Activated T-helper 1 cell treated with Interleukin-2 at 50 U/mL for 16 hours (primary cell): ENCODE measurements around the gene RIMS1.

Experiments
- DNase-seq: peaks from one replicate; pipeline ENCODE4 v3.0.0-alpha.2; 2020; ENCODE audit warnings: low read depth

RIMS1 gene

DNA sequence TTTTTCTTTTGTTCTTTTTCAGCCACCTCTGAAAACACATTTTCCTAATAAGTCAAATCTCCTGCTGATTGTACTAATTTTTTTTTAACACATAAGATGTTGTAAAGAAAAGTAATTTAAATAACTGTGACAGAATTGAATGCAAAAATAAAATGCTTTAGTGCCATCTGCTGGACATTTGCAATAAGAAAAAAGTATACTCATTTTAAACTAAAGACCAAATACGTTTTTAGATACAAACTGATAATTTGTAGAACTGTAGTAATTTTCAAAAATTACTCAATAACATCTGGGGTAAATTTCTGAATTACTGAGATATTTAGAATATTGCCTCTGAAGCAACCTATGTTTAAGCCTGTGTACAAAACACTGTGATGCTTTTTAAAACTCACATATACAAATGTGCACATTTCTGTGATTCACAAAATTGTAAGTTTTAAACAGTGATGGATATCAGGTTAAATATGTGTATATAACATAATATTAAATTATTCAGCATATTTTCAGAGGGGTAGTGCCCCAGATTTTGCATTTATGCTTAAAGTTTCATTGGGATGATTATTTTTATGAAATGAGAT is 198.7 kb downstream of the RIMS1 start:
- DNase-seq, result no peak

DNA sequence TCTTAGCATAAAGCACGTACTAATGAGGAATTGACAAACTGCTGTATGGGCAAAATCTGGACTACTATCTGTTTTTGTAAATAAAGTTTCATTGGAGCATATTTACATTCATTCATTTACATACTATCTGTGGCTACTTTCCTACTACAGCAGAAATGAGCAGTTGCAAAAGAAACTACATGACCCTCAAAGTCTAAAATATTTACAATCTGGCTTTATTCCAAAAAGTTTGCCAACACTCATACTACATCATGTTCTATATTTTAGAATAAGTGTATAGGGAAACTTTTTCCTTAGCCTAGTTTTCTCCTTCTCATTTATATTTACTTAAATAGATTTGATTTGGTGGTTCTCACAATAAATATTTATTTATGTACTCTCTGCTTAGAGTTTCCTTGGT is 208.2 kb downstream of the RIMS1 start:
- DNase-seq, result no peak

DNA sequence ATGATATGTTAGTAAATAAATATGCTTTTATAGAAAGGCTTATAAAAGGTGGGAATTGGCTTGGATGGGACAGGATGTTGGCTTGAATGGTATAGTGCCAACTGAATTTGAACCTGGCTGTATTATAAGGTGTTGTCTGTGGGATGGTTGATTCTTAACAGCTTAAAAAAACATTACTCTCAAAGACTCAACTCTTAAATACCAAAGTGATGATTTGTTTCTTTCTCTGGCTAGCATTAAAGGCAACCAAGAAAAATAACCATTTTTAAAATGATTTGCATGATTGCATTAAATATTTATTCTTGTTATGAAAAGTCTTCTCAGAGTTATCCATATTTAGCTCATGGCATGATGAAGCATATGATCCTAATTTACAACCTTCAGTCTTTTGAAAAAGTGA is 216.2 kb downstream of the RIMS1 start:
- DNase-seq, result no peak

DNA sequence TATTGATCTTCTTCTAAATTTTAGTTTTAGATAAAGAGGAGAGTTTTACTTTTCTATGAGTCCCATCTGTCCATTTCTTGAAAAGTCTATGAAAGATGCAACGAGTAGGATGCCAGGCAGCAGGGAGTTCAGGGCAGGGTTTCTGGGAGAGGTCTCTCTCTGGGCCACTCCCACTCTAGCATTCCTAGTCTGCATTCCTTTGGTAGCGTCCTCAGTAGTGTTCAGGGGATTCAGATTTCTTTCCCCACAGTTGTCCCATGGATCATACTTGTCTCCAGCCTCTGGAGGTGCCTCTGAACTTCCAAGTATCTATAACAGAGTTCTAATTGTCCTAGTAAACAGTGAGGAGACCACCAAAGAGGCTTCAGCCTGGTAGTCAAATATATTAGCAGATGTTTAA is 225.3 kb downstream of the RIMS1 start:
- DNase-seq, result no peak

DNA sequence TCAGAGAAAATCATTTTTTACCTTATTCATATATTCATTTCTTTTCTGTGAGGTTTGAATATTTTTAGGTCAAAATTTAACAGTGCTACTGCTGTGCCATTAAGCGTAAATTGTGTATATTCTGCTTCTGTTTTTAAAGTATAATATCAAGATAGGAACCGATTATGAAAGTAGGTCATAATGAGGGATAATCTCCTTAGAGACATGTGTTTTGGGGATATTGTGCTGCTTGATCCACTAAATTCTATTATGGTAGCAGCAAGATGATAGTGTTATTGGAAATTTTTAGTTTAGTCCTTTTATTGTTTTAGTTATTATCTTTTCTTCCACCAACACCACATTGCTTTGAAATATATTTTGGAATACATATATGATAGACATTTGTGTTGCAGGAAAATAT is 244.0 kb downstream of the RIMS1 start:
- DNase-seq, result no peak

DNA sequence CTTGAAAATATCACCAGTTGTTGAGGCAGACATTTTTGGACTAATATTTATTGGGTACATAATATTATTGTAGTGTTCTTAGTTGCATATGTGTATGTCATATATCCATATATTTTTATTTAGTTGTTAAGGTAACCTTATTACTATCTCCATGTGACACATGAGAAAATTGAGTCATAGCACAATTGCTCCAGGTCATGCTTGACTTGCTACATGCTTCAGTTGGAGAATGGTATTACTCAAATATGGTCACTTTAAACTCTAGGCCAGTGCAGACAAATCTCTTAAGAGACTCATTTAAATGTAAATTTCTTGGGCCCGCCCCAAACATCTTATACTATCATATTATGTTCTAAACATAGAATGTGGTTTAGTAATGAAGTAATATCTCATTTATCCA is 246.1 kb downstream of the RIMS1 start:
- no peak for DNase-seq

DNA sequence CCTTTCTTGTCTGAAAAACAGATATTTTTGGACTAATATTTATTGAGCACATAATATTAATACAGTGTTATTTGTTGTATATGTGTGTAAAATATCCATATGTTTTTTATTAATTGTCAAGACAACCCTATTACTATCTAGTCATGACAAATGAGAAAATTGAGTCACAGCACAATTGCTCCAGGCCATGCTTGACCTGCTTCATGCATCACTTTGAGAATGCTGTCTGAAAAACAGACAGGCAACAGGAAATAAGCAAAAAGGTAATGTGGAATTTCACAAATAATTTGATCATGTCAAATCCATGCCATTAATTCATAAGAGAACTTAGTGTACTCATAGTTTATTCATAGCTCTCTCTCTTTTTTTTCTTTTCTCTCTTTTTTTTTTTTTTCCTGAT is 246.5 kb downstream of the RIMS1 start:
- DNase-seq, result no peak

DNA sequence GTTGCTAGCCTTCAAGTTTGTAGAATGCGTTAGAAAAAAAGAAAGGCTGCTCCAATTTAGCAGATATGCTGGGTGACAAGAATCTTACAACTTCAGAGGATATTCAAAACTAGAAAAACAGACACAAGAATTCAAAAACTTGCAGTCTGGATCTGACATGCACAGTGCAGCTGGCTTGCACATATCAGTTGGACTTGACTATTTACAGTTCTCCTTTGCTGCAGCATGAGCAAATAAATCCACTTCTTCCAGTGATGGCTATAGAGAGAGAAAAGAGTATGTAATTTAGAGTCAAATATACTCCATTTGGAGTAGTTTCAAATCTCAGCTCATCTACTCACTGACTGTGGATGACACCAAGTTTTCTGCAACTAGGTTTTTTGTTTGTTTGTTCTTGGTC is 247.0 kb downstream of the RIMS1 start:
- no peak for DNase-seq

DNA sequence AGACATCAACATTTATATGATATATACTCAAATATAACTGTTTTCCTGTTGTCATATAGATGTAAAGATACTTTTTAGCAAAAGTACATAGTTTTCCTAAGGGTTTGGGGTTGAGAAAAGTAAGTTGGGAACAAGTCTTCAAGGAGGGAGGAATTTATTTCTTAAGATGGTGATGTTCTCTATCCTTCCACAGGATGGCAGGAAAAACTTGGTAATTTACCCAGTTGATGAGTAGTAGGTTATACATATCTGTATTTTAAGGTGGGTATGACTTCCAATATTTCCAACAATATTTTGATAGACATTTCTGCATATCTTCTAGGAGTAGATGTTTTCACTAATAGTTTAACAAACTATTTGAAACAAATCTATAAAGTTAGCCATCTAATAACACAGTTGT is 254.4 kb downstream of the RIMS1 start:
- DNase-seq, result no peak

DNA sequence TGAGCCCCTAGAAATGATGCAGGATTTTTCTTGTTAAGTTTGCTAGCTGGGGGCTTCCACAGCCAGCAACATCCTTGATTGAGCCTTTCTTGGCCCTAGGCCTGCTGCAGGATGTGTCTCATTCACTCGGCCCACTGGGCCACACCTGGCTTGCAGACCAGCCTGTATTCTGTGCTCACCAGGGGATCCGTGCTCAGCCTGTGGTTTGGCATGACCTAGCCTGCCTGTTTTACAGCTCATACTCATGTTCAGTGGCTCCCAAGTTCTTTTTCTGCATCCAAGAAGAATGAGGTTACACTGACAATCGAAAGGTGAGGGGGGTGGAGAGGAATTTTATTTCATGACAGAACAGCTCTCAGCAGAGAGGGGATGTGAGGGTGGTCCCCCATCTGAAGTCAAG is 263.4 kb downstream of the RIMS1 start:
- no peak for DNase-seq

DNA sequence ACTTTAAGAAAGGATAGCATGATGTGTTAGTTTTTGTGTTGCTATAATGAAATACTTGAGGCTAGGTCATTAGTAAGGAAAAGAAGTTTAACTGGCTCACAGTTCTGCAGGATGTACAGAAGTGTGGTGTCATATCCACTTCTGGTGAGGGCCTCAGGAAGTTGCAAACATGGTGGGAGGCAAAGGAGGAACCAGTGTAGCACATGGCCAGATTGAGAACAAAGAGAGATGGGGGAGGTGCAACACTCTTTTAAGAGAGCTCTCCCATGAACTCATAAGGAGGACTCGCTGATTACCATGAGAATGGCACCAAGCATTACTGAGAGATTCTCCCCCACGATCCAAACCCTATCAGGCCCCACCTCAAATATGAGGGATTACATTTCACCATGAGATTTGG is 265.4 kb downstream of the RIMS1 start:
- no peak for DNase-seq

DNA sequence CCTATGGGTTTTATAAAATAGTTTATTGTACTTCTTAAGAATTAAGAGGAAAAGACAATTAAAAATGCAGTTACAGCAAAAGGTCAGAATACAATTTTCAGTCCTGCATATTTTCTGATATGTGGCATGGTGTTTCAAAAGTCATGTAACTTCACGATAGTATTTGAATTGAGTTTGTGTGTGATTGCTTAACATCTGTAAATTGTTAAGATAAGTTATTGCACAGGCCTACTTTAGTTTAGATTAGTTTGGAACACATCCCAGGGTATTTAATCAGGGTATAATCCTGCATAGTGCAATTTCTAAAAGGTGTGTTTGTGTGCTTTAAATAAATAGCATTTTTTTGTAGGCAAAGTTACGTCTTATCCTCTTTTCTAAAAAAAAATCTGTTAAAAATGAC is 289.6 kb downstream of the RIMS1 start:
- DNase-seq, result no peak

DNA sequence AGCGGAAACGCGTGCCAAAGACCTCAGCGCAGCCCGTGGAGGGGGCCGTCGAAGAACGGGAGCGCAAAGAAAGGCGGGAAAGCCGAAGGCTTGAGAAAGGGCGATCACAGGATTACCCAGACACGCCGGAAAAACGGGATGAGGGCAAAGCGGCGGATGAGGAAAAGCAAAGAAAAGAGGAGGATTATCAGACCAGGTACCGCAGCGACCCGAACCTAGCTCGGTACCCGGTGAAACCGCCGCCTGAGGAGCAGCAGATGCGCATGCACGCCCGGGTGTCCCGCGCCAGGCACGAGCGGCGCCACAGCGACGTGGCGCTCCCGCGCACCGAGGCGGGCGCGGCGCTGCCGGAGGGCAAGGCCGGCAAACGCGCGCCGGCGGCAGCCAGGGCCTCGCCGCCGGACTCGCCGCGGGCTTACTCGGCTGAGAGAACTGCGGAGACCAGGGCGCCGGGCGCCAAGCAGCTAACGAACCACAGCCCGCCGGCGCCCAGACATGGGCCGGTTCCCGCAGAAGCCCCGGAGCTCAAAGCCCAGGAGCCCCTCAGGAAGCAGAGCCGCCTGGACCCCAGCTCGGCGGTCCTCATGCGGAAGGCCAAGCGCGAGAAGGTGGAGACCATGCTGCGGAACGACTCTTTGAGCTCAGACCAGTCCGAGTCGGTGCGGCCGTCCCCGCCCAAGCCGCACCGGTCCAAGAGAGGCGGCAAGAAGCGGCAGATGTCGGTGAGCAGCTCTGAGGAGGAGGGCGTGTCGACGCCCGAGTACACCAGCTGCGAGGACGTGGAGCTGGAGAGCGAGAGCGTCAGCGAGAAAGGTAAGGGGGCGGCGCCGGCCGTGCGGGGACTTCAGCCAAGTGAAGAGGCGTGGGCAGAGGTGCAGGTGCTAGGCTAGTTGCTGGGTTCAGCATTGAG is 296.2 kb downstream of the RIMS1 start:
- DNase-seq, result no peak

DNA sequence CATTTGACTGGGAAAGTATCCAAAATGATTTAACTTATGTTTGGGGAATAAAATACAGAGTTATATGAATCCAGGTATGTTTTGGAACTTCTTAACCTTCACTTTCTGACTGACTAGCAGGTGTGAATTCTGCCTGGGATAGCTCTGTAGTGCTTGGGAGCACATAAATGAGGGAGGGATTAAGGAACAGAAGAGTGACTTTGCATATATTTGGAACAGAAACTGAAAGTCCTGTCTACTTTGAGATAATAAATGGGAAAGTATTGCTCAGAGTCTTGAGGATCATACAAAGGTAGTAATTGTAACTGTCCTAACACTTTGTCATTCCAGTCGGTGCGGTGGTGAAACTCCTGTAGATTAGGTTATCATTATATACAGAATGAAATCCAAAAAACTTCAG is 317.6 kb downstream of the RIMS1 start:
- DNase-seq, result no peak

DNA sequence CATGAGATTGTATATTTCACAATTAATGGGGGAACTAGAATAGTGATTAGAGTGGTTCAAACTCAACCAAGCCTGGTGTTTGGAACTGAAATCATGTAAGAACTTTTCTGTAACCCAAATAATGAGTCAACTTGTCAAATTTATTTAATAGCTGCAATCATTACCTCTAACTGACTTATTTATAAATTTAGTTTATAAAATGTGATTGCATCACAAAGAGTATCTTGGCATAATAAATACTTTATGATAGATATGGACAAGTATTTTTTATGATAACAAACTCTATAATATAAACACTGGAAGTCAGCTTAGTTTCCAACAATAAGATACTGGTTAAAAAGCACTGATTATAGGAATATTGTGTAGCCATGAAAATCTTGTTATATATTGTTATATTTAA is 319.1 kb downstream of the RIMS1 start:
- no peak for DNase-seq

DNA sequence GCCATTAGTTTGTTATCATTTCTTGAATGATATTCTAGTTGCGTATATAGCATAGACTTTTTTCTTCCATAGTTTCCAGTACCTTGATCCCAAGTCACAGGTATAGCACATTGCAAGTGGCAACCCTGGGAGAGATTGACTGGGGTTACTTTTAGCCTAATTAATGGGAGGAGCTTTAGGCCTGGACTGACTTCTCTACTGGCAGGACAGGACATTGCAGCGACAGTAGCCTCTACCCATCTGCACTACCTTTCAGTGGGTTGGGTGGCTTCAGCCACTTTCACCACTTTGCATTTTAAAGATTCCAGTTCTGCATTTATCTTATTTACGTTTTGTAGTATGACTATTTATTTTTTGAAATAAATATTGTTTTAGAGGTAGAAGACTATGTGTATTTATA is 320.3 kb downstream of the RIMS1 start:
- DNase-seq, result no peak

DNA sequence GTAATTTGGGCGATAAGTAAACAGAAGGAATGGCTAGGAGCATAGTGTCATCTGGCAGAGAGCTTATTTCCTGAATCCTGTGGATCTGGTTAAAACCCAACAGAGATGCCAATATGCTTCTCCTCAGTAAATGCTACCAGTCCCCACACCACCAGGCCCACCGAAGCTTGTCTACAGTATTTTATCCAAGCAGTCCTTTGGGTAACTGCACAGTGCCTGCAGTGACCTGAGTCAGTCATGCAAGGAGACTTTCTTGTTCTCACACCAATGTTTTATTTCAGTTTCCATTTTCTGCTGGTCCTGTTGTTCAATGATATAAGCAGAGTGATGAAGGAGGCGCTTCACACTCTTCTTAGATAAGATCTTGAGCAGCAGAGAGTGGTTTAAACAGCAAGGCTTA is 326.3 kb downstream of the RIMS1 start:
- no peak for DNase-seq

DNA sequence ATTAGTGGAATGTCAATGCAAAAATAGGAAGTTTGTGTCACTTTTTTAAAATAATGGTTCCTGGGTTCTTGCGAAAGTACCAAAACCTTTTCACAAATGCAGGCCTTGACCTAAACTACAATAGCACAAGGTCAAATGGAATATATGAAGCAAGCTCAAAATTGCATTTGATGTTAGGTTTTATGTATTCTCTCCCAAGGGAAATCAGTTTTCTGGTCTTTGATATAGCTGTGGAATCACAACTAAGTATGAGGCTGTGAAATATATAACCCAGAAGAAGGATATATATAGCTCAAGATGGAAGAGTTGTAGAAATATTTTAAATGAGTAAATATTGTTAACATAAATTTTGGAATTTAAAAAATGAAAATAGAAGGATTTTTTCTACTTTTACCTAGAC is 327.3 kb downstream of the RIMS1 start:
- DNase-seq, result no peak

DNA sequence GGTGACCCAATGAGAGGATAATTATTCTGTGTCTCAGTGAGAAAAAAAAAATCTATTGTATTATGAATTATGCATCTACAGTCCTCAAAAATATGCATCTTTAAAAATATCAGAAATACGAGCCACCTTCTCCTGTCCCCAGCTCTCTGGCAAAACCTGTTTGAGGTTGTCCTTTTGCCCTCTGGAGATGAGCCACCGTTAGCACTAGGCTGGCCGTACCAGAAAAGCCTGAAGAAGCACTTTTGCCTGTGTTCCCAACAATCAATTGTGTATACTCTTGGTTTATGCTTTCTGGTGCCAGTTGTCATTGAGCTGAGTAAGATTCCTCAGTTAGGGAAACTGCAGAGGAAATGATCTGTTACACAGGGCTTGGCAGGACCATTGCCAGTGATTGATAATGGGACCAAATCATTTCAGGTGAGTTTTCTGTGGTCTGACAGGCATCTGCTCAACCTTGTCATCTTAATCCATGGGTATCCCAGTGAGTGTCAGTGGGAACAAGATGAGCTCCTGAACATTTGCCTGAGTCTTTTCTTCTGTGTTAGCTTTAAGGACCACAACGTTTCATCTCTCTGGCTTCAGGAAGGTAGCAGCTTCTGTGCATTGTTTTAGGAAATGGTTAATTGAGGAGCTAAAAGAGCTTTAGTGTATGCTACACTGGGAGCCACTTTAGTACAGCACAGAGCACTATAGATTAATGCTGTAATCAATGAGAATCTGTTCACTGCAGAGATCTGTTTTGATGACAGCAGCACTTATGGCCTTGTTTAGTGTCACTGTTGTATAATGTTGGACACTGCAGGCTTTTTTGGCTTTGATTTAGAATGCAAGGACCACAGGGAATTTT is 330.1 kb downstream of the RIMS1 start:
- no peak for DNase-seq

DNA sequence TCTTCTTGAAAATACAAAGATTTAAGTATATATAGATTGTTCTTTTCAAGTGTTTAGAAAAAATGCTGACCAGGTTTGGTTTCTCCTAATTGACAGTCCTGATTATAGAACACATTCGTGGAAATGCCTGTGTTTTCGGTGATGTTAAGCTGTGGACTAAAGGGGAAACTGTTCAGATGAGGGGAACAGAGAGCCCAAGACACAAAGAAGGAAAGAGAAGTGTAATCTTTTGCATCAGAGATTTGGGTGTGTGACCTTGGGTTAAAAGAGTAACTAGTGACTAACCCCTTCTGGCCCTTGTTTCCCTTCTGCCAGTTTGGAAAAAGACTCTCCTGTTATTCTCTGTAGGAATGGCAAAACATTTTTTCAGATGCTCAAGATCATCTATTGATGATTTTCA is 331.3 kb downstream of the RIMS1 start:
- no peak for DNase-seq

DNA sequence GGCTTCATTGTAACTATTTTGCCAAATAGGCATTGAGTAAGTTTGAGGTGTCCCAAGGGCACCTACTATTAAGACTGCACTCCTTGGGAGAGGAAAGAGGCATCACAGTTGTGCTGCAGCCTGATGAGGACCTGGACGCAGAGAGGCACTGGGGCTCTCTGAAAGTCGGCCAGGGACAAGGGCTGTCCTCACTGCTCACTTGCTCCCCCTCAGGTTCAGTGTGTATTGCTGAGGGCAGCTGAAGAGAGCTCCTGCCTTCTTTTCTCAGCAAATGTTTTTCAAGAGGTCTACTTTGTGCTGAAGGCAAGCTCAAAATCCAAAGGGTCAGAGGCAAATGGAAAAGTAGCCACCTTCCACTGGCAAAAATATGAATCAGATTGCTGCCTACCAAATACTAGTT is 331.8 kb downstream of the RIMS1 start:
- no peak for DNase-seq

DNA sequence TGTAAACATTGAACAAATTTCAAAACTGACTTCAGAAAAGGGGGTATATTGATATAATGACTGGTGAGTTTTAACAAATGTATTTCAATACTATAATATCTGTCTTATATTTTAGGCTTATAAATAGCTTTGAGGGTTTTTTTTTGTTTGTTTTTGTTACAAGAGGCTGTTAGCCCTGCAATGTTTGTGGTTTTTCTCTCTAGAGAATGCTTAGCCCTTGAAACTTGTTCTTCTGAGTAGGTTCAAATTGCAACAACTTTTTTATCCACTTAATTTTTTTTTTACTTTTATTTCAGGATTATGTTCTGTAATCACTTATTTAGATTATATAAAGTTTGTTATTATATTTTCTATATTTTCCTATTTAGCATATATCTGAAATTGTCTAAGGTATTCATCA is 333.2 kb downstream of the RIMS1 start:
- no peak for DNase-seq

DNA sequence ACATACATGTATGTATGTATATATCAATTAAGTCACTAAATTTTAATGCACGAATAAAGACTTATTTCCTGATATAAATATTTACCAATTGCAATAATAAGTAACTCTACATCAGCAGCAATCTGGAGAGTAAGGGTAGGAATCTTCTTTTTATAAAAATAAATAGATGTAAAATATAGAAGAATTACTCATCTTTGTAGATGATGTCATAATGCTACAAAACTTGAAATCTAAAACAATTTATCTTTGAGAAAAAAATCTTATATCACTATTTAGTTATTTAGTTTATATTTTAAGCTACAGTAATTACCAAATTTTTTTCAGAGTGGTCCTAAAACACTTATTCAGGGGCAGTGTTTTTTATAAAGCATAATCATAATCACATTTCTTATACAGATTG is 351.7 kb downstream of the RIMS1 start:
- no peak for DNase-seq
